Gastrocnemius medialis (tissue), 4 donors: ENCODE measurements around the gene DMAC2L. TPM values are rescaled to one million over a fixed set of nuclear protein-coding genes. Genes with fewer than 3 reads are reported as not detected.
"Not testable (repeated sequence)": the region's sequence is repeated elsewhere in the genome, so short reads cannot be mapped to it uniquely, and the experiment has no call there.

Source experiments
- ATAC-seq, 2 donors: fragments of 150-250 bp; one replicate each; pipeline ENCODE4 v1.9.1; 2016
- DNase-seq, 2 donors: peaks; one replicate each; pipeline ENCODE4 v3.0.0-alpha.2; 2019
- H3K27ac ChIP-seq, 4 donors: fragments of 200-600 bp; sonication (generic); 1 replicate in 1 of 4; 2 replicates in 3 of 4; pipeline ENCODE4 v1.5.1; 2016 to 2018; ENCODE audit warnings: mild to moderate bottlenecking in 2 of 4, moderate library complexity in 1 of 4
- H3K27me3 ChIP-seq, 3 donors: fragments of 200-600 bp; sonication (generic) in 2 of 3; 1 replicate in 1 of 3; 2 replicates in 2 of 3; pipeline versions ENCODE4 v1.5.1 to v1.6.0; 2016 to 2019; ENCODE audit warnings: mild to moderate bottlenecking in 1 of 3, moderate library complexity in 1 of 3
- H3K36me3 ChIP-seq, 2 donors: fragments of 200-600 bp; sonication (generic) in 1 of 2; one replicate each; pipeline ENCODE4 v1.5.1; 2017 to 2018
- H3K4me1 ChIP-seq, 2 donors: fragments of 200-600 bp; sonication (generic) in 1 of 2; one replicate each; pipeline ENCODE4 v1.5.1; 2016 to 2017; ENCODE audit warnings: mild to moderate bottlenecking in 2 of 2
- H3K4me3 ChIP-seq, 4 donors: fragments of 200-600 bp; sonication (generic) in 3 of 4; 1 replicate in 1 of 4; 2 replicates in 3 of 4; pipeline ENCODE4 v1.5.1; 2016 to 2019; ENCODE audit warnings: mild to moderate bottlenecking in 2 of 4
- H3K9me3 ChIP-seq, 3 donors: fragments of 200-600 bp; sonication (generic) in 2 of 3; 1 replicate in 1 of 3; 2 replicates in 2 of 3; pipeline ENCODE4 v1.5.1; 2016 to 2019
- CTCF ChIP-seq, 5 experiments: fragments of 450-650 bp in 3 of 5; fragments of 200-600 bp in 2 of 5; sonication (generic) in 2 of 5; IDR thresholded peaks in 4 of 5; conservative IDR thresholded peaks in 1 of 5; 1 replicate in 4 of 5; 2 replicates in 1 of 5; pipeline ENCODE4 v1.5.1; 2016 to 2019; ENCODE audit warnings: antibody characterized with exemption in 5 of 5, mild to moderate bottlenecking in 3 of 5, moderate library complexity in 3 of 5
- POLR2A ChIP-seq, 2 donors: fragments of 450-650 bp; IDR thresholded peaks; one replicate each; pipeline ENCODE4 v1.6.1; 2017; ENCODE audit warnings: antibody characterized with exemption in 2 of 2, mild to moderate bottlenecking in 2 of 2, moderate library complexity in 2 of 2
- in situ Hi-C, 4 donors: fragments of 200-750 bp; cut with MboI; loops; one replicate each; pipeline versions ENCODE4 v1.15.0 to v1.8.0; 2017; ENCODE audit warnings: low sequenced_read_pairs in 4 of 4
- intact Hi-C: fragments of 100-400 bp; cut with DNase I; formaldehyde crosslinking; loops from one replicate; pipeline ENCODE4 v1.15.1; 2023; ENCODE audit warnings: low total_unique reads
- total RNA-seq, 4 donors: library from RNA; depleted of rRNA; stranded (reverse); fragments of >200 nt; gene quantifications; one replicate each; pipeline versions ENCODE4 v1.1.0 to v1.2.3, GENCODE V29; 2016

Gene DMAC2L
- total RNA-seq, 4 donors from 2014 or later: 18.6 to 42.2 (median 24.6) TPM

GRCh38 chr14:50357753-50358395 lies 45.8 kb downstream of the DMAC2L start:
- no peaks in the 10 kb centered on the region for H3K9me3 ChIP-seq
- H3K4me3 ChIP-seq: no peak overlapping the region
- no peaks in the 10 kb centered on the region for H3K36me3 ChIP-seq
- intact Hi-C loops (no loop called here), in situ Hi-C loops (no loop called here)
- ATAC-seq (no peak), DNase-seq (no peak)
- no peaks in the 10 kb centered on the region for H3K27me3 ChIP-seq
- TF ChIP-seq CTCF (IDR thresholded peaks at IDR 0.05 in 4 of 5, conservative IDR thresholded peaks at IDR 0.05 in 1 of 5): no peak
- TF ChIP-seq POLR2A (IDR thresholded peaks at IDR 0.05): no peak
- H3K27ac ChIP-seq: no peak overlapping the region
- H3K4me1 ChIP-seq: no peaks in the 10 kb centered on the region

- Histone ChIP-seq H3K4me3 (no peak overlapping the region), H3K36me3 (no peaks in the 10 kb centered on the region), H3K27ac (no peak overlapping the region), H3K4me1 (peaks cover 0 to 9% of the 10 kb centered on the region in 2 donors), H3K27me3 (no peaks in the 10 kb centered on the region), H3K9me3 (no peaks in the 10 kb centered on the region)
- DNase-seq (no peak), ATAC-seq (no peak)
- TF ChIP-seq CTCF (IDR thresholded peaks at IDR 0.05 in 4 of 5, conservative IDR thresholded peaks at IDR 0.05 in 1 of 5) (no peak), POLR2A (IDR thresholded peaks at IDR 0.05) (no peak)
- intact Hi-C loops: no loop called here
- in situ Hi-C loops: no loop called here
Measured at GRCh38 chr14:50359631-50360030, 47.5 kb downstream of the DMAC2L start.

- Histone ChIP-seq H3K4me1 (peaks cover 0 to 9% of the 10 kb centered on the region in 2 donors), H3K4me3 (no peak overlapping the region), H3K36me3 (no peaks in the 10 kb centered on the region), H3K27me3 (no peaks in the 10 kb centered on the region), H3K27ac (no peak overlapping the region), H3K9me3 (no peaks in the 10 kb centered on the region)
- DNase-seq: no peak
- no peak for ATAC-seq
- in situ Hi-C loops (no loop called here), intact Hi-C loops (no loop called here)
- TF ChIP-seq CTCF (IDR thresholded peaks at IDR 0.05 in 4 of 5, conservative IDR thresholded peaks at IDR 0.05 in 1 of 5) (no peak), POLR2A (IDR thresholded peaks at IDR 0.05) (no peak)
Measured at GRCh38 chr14:50360093-50360492, 48.0 kb downstream of the DMAC2L start.

- in situ Hi-C loops: no loop called here
- Histone ChIP-seq H3K27ac (no peak overlapping the region), H3K9me3 (no peaks in the 10 kb centered on the region), H3K27me3 (no peaks in the 10 kb centered on the region), H3K4me1 (peaks cover 0 to 9% of the 10 kb centered on the region in 2 donors), H3K4me3 (no peak overlapping the region), H3K36me3 (no peaks in the 10 kb centered on the region)
- no peak for ATAC-seq
- no peak for DNase-seq
- TF ChIP-seq POLR2A (IDR thresholded peaks at IDR 0.05) (no peak), CTCF (IDR thresholded peaks at IDR 0.05 in 4 of 5, conservative IDR thresholded peaks at IDR 0.05 in 1 of 5) (no peak)
- intact Hi-C loops: no loop called here
Measured at GRCh38 chr14:50360851-50361250, 48.7 kb downstream of the DMAC2L start.

GRCh38 chr14:50361473-50362403 lies 49.6 kb downstream of the DMAC2L start:
- H3K4me1 ChIP-seq, H3K27me3 ChIP-seq, H3K9me3 ChIP-seq, in situ Hi-C loops, DNase-seq, H3K27ac ChIP-seq, H3K4me3 ChIP-seq, ATAC-seq, H3K36me3 ChIP-seq, intact Hi-C loops: not testable (repeated sequence)
